NCI-H2196 treated with DMSO at 0.1 percent for 48 hours (cell line): ENCODE data around the gene IFT80.
"Not testable (repeated sequence)": the region's sequence is repeated elsewhere in the genome, so short reads cannot be mapped to it uniquely, and the experiment has no call there.

ENCODE experiments used
- DNase-seq: peaks from one replicate; lab custom pipeline; 2025; ENCODE audit not compliant: unreplicated experiment; lab: John Stamatoyannopoulos, UW

The IFT80 gene

GRCh38 chr3:160369784-160370183 lies 29.2 kb downstream of the IFT80 start:
- DNase-seq, result no peak

- no peak for DNase-seq
These were observed 30.2 kb downstream of the IFT80 start for GRCh38 chr3:160368804-160369203.

GRCh38 chr3:160365869-160366522 lies 33.0 kb downstream of the IFT80 start:
- DNase-seq, result no peak

- DNase-seq, result not testable (repeated sequence)
These were observed 36.1 kb downstream of the IFT80 start for GRCh38 chr3:160362896-160363295.

- DNase-seq, result no peak
These were observed 43.2 kb downstream of the IFT80 start for GRCh38 chr3:160355826-160356225.

- DNase-seq, result no peak
These were observed 52.5 kb downstream of the IFT80 start for GRCh38 chr3:160346511-160346910.

- DNase-seq, result peak; percentile 77
These were observed 55.9 kb downstream of the IFT80 start for GRCh38 chr3:160343132-160343531.

- DNase-seq, result no peak
These were observed 58.7 kb downstream of the IFT80 start for GRCh38 chr3:160340351-160340750.

GRCh38 chr3:160331127-160331937 lies 67.7 kb downstream of the IFT80 start:
- DNase-seq, result no peak

- no peak for DNase-seq
These were observed 68.3 kb downstream of the IFT80 start for GRCh38 chr3:160330690-160331089.

- DNase-seq, result no peak
These were observed 68.9 kb downstream of the IFT80 start for GRCh38 chr3:160330109-160330508.

- not testable (repeated sequence) for DNase-seq
These were observed 72.7 kb downstream of the IFT80 start for GRCh38 chr3:160326286-160326685.

- not testable (repeated sequence) for DNase-seq
These were observed 77.2 kb downstream of the IFT80 start for GRCh38 chr3:160321821-160322220.

GRCh38 chr3:160319322-160319721 lies 79.7 kb downstream of the IFT80 start:
- DNase-seq, result no peak

- DNase-seq, result no peak
These were observed 84.0 kb downstream of the IFT80 start for GRCh38 chr3:160314995-160315394.

GRCh38 chr3:160312014-160312624 lies 86.9 kb downstream of the IFT80 start:
- DNase-seq, result no peak

GRCh38 chr3:160302806-160303205 lies 96.2 kb downstream of the IFT80 start:
- DNase-seq, result no peak

GRCh38 chr3:160296591-160296990 lies 102.4 kb downstream of the IFT80 start:
- no peak for DNase-seq

GRCh38 chr3:160291909-160292299 lies 107.1 kb downstream of the IFT80 start:
- DNase-seq, result no peak

GRCh38 chr3:160291290-160291908 lies 107.6 kb downstream of the IFT80 start:
- DNase-seq, result no peak

- no peak for DNase-seq
These were observed 111.4 kb downstream of the IFT80 start for GRCh38 chr3:160287666-160288065.

- DNase-seq, result no peak
These were observed 112.8 kb downstream of the IFT80 start for GRCh38 chr3:160286231-160286630.
